ENCODE results near the gene RHOC.

The RHOC gene

GRCh38 chr1:112674986-112675727 lies 31.8 kb downstream of the RHOC start:
- no peak for DNase-seq (ENCODE audit: extremely low read depth, low read depth)
- TF ChIP-seq, protein P1, sequence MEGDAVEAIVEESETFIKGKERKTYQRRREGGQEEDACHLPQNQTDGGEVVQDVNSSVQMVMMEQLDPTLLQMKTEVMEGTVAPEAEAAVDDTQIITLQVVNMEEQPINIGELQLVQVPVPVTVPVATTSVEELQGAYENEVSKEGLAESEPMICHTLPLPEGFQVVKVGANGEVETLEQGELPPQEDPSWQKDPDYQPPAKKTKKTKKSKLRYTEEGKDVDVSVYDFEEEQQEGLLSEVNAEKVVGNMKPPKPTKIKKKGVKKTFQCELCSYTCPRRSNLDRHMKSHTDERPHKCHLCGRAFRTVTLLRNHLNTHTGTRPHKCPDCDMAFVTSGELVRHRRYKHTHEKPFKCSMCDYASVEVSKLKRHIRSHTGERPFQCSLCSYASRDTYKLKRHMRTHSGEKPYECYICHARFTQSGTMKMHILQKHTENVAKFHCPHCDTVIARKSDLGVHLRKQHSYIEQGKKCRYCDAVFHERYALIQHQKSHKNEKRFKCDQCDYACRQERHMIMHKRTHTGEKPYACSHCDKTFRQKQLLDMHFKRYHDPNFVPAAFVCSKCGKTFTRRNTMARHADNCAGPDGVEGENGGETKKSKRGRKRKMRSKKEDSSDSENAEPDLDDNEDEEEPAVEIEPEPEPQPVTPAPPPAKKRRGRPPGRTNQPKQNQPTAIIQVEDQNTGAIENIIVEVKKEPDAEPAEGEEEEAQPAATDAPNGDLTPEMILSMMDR (IDR thresholded peaks at IDR 0.05; ENCODE audit: low read depth, low read length) = no peak; the same call in 1 of the 2 replicates

DNA sequence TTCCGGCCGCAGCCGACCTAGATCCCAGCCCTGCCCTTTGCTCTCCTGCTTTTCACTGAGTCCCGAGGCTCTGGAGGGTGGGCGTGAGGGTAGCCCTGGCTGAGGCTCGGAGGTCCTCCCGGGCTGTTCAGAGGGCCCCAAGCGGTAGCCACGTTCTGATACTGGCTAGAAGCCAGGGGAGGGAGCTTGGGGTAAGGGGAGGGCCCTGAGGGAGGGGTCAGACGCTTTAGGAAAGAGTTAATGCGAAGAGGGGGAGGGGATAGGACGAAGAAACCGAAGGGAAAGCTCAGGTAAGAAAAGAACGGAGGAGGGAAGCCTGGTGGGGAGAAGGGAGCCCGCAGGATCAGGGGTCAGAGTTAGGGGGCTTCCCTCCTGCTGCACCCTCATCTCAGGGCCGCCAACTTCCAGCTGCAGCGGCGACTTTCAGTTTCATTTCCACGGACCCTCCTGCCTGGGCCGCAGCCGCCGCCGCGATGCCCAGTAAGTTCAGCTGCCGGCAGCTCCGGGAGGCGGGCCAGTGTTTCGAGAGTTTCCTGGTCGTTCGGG lies 32.4 kb downstream of the RHOC start, which contains the start of gene MOV10:
TSS of gene MOV10 (plus strand) at position 220 of the 546 bp plus-strand sequence. CDS start at position 474, 254 bp downstream.
- TF ChIP-seq, protein P1 (IDR thresholded peaks at IDR 0.05; ENCODE audit: low read depth, low read length) = no peak
- DNase-seq (ENCODE audit: extremely low read depth, low read depth) = peak; percentile 31

DNA sequence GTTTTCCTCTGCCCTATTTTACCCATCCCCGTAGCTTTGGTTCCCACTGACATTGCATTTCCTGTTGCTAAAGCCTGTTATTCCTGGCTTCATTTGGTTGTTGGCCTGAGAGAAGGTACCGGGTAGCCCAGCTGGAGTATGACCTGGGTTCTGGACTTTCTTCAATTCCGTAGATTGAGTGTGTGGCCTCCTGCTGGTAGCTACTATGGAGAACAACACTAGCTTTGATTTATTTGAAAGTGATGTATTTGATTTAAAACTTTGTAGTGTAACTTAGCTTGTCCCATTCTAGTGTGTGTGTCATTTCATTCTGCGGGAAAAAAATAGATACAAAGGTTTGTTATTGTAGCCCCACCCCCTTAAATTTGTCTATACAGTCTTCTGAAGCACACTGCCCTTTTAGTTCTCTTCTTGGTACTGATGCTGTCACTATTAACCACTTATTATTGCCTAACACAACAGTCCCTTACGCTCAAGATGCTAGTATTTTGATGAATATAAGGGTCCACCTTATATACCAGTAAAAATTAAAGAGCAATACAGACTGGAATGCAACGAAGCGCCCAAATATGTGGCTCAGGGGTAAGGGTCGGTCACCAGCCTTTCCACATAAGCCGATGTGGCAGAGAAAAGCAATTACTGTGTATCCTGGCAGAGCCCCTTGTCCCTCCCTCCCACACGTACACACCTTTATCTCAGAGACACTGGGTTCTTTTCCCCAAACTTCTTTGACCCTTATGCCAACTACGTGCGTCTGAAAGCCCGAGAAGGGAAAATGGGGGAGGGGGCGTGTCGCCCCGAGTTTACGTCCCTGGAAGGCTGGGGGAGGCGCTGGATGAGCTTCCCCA lies 33.1 kb downstream of the RHOC start:
- peak; percentile 44 for DNase-seq (ENCODE audit: extremely low read depth, low read depth)
- TF ChIP-seq, protein P1 (IDR thresholded peaks at IDR 0.05; ENCODE audit: low read depth, low read length) = peak; percentile 61

DNA sequence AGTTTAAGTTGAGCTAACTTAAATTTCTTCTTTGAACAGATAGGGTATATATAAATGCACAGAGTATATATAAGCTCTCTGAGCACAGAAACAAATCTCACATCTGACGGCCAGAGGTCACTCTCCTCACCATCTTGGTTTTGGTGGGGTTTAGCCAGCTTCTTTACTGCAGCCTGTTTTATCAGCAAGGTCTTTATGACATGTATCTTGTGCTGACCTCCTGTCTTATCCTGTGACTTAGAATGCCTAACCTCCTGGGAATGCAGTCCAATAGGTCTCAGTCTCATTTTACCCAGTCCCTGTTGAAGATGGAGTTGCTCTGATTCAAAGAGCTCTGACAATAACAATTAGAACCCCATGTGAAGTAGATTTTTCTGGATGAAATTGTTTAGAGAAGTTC lies 34.1 kb downstream of the RHOC start:
- no peak for DNase-seq (ENCODE audit: extremely low read depth, low read depth)
- TF ChIP-seq, protein P1 (IDR thresholded peaks at IDR 0.05; ENCODE audit: low read depth, low read length) = no peak

DNA sequence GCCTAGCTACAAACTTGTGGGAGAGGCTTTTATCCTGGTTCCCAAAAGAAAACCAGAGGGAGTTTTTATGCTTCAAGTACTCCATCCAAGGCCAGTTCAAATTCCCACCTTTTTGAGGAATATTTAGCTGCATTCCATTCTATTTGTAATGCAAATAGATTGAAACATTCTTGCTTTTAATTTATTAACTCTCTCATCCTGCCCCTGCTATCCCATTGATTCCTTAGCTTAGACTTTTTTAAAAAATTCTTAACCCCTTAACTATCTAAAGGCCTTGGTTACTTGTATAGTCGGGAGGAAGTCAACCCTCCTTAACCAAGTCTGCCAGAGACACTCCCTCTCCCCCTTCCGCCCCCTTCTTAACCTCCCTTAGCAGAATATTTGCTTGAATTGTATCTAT lies 34.9 kb downstream of the RHOC start:
- no peak for DNase-seq (ENCODE audit: extremely low read depth, low read depth)
- TF ChIP-seq, protein P1 (IDR thresholded peaks at IDR 0.05; ENCODE audit: low read depth, low read length) = no peak

GRCh38 chr1:112666946-112667345 lies 40.0 kb downstream of the RHOC start:
- TF ChIP-seq, protein P1 (IDR thresholded peaks at IDR 0.05; ENCODE audit: low read depth, low read length) = no peak

More at GRCh38 chr1:112666946-112667345, 40.0 kb downstream of the RHOC start:
- no peak for DNase-seq (ENCODE audit: extremely low read depth, low read depth)

Measured in AG09319 (cell line).